GM19238 (cell line): ENCODE results near the gene IL1A.

Experiments used
- DNase-seq: peaks from one replicate; pipeline ENCODE4 v3.0.0; 2011; ENCODE audit warnings: low spot score; ENCODE audit not compliant: insufficient read length

The IL1A gene

GRCh38 chr2:112818094-112818902, 34.0 kb upstream of the IL1A start:
- DNase-seq: no peak

- DNase-seq: no peak
These were observed 32.9 kb upstream of the IL1A start for GRCh38 chr2:112817082-112817689.

- no peak for DNase-seq
These were observed 30.0 kb upstream of the IL1A start for GRCh38 chr2:112814278-112814677.

- DNase-seq: no peak
These were observed 29.1 kb upstream of the IL1A start for GRCh38 chr2:112813280-112813966.

- no peak for DNase-seq
These were observed 28.3 kb upstream of the IL1A start for GRCh38 chr2:112812318-112813267.

GRCh38 chr2:112811841-112812306, 27.6 kb upstream of the IL1A start:
- DNase-seq: no peak

GRCh38 chr2:112811276-112811831, 27.1 kb upstream of the IL1A start:
- no peak for DNase-seq

GRCh38 chr2:112809112-112809511, 24.8 kb upstream of the IL1A start:
- no peak for DNase-seq

GRCh38 chr2:112807233-112807807, 23.0 kb upstream of the IL1A start:
- DNase-seq: no peak

GRCh38 chr2:112805542-112805941, 21.2 kb upstream of the IL1A start:
- no peak for DNase-seq

GRCh38 chr2:112803691-112804521, 19.6 kb upstream of the IL1A start:
- no peak for DNase-seq

GRCh38 chr2:112800881-112801583, 16.7 kb upstream of the IL1A start:
- no peak for DNase-seq

- no peak for DNase-seq
These were observed 15.0 kb upstream of the IL1A start for GRCh38 chr2:112798979-112799975.

GRCh38 chr2:112796486-112796885, 12.2 kb upstream of the IL1A start:
- no peak for DNase-seq

- no peak for DNase-seq
These were observed 11.5 kb upstream of the IL1A start for GRCh38 chr2:112795774-112796173.

GRCh38 chr2:112794841-112795240, 10.5 kb upstream of the IL1A start:
- DNase-seq: no peak

GRCh38 chr2:112794131-112794733, 9.9 kb upstream of the IL1A start:
- DNase-seq: no peak
